Activated CD4-positive, alpha-beta T cell treated with anti-CD3 and anti-CD28 coated beads, Interleukin-2, amount 50 U/mL, for 48 hours (primary cell): Measurements from ENCODE around the gene PCNX2.
A peak's percentile ranks its signal among the peaks of the same experiment; 100 is the strongest.

Source experiments
- DNase-seq, 2 experiments: peaks; one replicate each; pipeline ENCODE4 v3.0.0-alpha.2; 2020

Gene PCNX2

GRCh38 chr1:233055879-233056641 lies 239.5 kb downstream of the PCNX2 start:
- no peak for DNase-seq

DNA sequence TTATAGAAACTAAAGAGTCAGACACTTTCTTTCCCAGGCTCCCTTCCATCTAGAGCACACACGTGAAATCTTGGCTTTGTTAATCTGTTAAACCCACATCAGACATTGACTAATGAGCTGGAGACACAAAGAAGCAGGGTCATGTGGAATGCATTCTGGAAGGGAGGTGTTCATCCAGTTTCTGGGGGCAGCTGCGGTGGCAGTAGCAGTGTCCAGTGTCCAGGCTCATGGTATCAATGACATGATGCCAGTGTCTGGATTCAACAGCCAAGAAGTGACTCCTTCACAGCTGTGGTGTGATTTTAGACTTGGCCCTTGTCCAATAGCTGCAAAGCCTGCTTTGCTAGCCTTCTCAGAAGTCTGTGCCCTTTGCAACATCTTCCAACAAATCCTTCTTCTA lies 249.9 kb downstream of the PCNX2 start:
- DNase-seq: no peak

- DNase-seq: no peak
These were observed 252.7 kb downstream of the PCNX2 start for GRCh38 chr1:233042834-233043233.

DNA sequence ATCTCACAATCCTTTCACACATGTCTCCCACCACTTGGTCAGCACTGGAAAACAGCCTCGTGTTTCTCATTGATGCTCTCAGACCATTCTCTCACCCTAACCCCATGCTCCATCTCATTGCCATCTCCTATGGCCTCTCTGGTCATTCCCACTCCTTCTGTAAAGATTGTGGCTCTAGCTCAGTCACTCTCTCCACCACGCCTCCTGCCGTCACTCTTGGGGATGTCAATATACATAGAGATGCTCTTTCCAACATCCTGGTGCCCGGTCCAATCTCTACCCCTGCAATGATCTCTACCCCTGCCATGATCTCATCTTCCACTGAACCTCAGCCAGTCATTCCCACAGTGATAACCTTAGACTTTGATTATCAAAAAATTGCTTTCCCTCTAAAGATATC lies 255.0 kb downstream of the PCNX2 start:
- DNase-seq: no peak

GRCh38 chr1:233038581-233038980 lies 256.9 kb downstream of the PCNX2 start:
- no peak for DNase-seq

- DNase-seq: no peak
These were observed 257.7 kb downstream of the PCNX2 start for GRCh38 chr1:233037843-233038242.

DNA sequence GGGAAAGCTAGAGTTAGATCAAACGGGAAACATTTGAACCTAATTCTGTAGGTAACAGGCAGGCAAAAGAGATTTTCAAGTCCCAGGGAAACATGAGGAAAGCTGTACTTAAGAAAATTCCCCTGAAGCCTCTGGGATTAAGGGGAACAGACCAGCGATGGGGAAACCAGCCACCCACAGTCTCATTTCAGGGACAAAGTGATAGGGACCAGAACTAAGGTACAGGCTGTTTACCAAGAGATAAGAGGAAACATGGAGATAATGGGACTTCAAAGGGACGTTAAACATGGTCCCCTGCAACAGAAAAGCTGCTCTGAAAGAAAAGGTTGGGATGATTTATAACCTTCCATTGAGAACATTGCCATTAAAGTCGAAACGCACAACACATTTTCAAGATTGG lies 260.7 kb downstream of the PCNX2 start:
- DNase-seq: no peak

GRCh38 chr1:233033361-233033760 lies 262.2 kb downstream of the PCNX2 start:
- DNase-seq: no peak

DNA sequence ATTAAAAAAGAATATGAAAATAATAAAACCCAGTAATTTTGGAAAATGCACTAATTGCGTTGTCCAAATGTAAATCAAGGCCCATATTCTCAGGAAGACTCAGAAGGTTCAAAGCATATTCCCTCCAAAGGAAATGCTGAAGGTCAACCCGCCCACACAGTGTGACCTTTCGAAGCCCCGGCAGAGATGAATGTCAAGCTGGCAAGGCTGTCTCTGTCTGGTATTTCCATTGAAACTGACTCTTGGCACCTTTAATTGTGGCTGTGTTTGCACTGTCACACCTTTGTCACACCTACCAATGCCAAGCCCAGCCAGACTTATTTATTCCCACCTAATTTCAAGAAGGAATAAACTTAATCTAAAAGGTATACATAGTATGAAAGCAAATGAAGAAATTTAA lies 262.6 kb downstream of the PCNX2 start:
- DNase-seq: no peak

- no peak for DNase-seq
These were observed 264.0 kb downstream of the PCNX2 start for GRCh38 chr1:233031521-233031920.

DNA sequence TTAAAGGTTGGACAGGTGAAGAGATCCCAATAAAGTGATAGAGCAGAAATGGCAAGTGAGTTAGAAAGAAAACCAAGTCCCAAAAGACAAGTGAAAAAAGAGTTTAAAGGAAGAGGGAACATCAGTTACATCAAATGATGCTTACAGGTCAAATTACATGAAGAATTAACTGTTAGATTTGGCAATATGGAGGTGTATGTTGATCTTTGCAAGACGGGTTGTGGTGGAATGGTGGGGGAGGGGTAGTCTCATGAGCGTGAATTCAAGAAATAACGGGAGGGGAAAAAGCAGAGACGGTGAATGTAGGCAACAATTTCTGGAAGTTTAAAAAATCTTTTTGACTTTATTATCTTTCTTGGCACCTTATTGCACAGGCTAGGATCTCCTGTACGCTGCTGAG lies 268.5 kb downstream of the PCNX2 start:
- no peak for DNase-seq

DNA sequence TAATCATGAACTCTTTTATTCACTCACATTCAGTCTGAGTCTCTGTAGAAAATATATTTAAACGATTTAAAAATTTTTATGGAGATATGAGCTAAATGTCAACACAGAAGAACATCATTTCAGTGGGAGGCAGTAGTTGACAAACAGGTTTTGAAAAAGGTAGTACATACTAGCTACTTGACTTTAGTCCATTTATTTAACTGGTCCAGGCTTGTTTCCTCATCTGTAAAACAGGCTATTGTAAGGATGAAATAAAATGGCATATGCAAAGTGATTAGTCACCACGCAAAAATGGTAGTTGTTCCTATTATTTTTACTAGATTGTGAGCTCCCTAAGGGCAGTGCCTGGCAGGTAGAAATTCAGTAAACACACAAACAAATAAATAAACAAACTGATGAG lies 270.0 kb downstream of the PCNX2 start:
- no peak for DNase-seq

GRCh38 chr1:233025157-233025556 lies 270.4 kb downstream of the PCNX2 start:
- DNase-seq: peak in 1 of 2 experiments; percentile 11

DNA sequence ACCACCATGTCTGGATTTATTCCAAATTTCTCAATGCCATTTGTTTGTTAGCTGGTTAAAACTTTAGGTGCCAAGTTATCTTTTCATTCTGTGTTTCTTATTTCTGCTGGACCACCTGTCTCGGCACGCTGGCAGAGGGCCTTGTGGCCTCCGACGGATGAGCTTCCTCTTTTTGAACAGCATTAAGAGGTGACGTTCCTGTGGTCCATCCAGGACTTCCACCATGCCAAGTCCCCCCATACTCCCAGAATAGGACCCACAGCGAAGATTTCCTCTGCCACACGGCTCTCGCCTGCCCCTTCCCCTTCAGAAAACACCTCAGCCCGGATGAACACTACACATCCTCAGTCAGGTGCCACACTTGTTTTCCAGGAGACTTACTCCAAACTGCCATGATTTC lies 271.3 kb downstream of the PCNX2 start:
- DNase-seq: no peak

GRCh38 chr1:233022246-233022645 lies 273.3 kb downstream of the PCNX2 start:
- DNase-seq: no peak

DNA sequence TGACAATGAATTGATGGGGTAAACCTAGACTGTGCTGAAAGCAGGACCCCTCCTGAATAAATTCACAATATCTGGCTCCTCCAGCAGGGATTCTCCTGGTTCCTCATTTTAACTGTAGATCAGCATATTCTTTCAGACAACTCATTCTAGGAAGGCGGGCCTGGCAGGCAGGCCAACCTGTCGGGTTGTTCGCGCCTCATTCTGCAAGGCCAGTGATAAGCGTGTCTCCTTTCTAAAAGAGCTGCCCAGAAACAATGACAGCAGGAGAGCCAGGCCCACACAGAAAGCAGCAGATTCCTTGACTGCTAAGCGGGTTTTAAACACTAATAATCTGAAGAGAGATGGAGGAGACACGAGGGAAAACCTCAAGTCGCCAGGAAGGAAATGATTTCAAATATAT lies 275.1 kb downstream of the PCNX2 start:
- DNase-seq: no peak

- DNase-seq: no peak
These were observed 275.7 kb downstream of the PCNX2 start for GRCh38 chr1:233019778-233020325.

GRCh38 chr1:233019083-233019482 lies 276.4 kb downstream of the PCNX2 start:
- DNase-seq: no peak

DNA sequence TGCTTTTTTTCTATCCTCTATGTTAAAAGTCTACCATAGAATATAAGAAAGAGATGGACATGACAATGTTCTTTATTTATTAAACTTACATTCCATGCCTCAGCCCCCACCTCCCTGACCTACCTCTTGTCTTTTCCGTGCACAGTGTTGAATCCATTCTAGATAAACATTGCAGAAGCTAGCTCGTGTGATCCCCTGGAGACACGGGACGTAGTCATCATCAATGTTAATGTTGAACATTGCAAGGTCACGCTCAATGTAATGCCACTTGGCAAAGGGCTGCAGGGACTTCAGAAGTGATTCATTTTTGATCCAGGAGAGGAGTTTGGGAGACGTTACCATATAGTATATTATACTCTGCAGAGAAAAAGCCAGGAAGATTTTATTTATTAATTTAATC lies 278.7 kb downstream of the PCNX2 start:
- no peak for DNase-seq

GRCh38 chr1:233015965-233016364 lies 279.6 kb downstream of the PCNX2 start:
- DNase-seq: no peak

DNA sequence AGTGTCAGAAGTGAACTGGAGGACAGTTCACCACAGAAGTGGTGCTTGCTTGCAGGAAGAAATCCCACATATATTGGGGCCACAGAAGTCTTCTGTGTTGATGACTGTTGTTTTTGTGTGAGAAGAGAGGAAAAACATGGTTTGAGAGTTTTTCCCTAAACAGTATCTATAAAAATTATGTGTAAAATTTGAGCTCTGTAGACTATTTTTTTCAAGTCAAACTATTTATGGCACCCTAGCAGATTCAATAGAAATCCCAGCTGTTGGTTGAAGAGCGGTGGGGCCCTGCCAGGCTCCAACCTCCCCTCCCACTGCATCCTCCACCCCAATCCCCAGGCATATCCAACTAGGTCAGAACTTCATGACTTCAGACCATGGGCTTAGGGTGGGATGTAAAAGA lies 283.5 kb downstream of the PCNX2 start:
- DNase-seq: no peak

DNA sequence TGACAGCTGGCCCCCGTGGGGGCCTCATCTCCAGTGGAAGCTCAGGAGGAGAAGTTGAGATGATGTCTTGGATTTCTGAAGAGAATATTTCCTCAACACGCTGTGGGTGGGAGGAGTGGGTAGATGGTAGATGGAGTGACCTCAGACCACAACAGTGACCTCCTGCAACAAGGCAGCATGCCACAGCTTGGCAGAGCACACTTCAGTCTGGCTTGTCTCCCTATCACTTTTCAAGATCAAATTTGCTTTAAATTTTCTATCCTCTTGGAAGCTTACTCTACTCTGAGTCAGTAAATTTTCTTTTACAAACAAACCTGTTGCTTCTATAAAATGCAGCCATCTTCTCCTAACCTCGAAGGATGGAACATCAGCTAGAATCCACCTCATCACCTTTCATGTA lies 285.4 kb downstream of the PCNX2 start:
- DNase-seq: no peak

- no peak for DNase-seq
These were observed 289.0 kb downstream of the PCNX2 start for GRCh38 chr1:233006541-233006973.

DNA sequence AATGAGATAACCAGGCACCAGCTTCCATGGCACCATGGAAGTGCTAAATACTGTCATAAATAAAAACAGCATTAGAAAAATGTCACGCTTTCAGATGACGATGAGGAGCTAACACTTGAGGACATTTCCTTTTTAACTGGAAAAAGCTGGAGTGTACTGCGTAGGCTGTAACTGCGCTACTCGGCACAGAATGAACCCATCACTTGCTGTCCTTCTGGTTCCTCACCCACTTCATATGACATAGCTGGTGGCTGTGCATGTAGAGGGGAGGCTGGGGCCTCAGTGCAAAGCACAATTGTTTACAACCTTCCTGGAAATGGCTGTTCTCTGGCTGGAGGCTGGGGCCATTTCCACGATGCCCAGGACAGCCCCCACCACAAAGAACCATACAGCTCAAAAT lies 289.4 kb downstream of the PCNX2 start:
- DNase-seq: no peak

DNA sequence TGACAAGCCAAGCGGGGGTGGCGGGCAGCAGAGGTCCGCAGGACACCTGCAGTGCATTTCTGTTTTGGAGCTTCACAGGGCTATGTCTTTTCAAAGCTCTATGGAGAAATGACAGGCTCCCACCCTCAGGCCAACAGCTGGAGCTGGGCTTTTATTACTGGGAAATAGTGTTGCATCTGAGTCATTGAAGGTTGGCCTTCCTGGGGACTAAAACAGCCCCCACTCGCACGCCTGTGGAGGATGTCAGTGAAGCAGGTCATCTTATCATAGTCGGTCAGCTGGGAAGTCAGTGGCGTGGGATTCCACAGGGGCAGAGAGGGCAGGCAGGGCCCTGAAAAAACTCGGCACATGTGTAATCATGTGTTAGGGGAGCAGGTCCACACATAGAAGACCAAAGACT lies 289.8 kb downstream of the PCNX2 start:
- DNase-seq: no peak
